ENCODE measurements around the gene ASF1B. TPM values are rescaled to one million over a fixed set of nuclear protein-coding genes. Genes with fewer than 3 reads are reported as not detected.
A peak's percentile ranks its signal among the peaks of the same experiment; 100 is the strongest.

ASF1B gene
- total RNA-seq, 1 donor from 2014 or later = 1.00 TPM

DNA sequence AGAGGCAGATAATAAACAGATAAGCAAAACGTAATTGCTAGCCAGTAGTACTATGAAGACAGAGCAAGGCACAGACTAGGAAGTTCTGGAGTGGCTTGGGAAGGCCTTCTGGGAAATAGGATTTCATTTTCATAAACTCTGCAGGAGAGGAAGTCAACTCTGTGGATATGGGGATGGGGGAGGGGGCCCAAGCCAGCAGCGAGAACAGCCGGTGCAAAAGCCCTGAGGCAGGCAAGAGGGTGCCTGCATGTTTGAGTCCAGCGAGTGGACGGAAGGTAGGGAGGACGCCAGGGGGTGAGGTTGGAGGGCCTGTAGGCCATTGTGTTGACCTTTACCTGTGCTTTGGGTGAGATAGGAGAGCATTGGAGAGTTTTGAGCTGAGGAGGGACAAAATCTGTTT lies 9.0 kb upstream of the ASF1B start:
- intact Hi-C loops (cut with DNase I) = loop anchor here (5.0 kb wide), 1 partner anchor 202 kb away; no protein-coding TSS in a partner anchor
- no peak for DNase-seq
- no peak for ATAC-seq (ENCODE audit: poor library complexity)

DNA sequence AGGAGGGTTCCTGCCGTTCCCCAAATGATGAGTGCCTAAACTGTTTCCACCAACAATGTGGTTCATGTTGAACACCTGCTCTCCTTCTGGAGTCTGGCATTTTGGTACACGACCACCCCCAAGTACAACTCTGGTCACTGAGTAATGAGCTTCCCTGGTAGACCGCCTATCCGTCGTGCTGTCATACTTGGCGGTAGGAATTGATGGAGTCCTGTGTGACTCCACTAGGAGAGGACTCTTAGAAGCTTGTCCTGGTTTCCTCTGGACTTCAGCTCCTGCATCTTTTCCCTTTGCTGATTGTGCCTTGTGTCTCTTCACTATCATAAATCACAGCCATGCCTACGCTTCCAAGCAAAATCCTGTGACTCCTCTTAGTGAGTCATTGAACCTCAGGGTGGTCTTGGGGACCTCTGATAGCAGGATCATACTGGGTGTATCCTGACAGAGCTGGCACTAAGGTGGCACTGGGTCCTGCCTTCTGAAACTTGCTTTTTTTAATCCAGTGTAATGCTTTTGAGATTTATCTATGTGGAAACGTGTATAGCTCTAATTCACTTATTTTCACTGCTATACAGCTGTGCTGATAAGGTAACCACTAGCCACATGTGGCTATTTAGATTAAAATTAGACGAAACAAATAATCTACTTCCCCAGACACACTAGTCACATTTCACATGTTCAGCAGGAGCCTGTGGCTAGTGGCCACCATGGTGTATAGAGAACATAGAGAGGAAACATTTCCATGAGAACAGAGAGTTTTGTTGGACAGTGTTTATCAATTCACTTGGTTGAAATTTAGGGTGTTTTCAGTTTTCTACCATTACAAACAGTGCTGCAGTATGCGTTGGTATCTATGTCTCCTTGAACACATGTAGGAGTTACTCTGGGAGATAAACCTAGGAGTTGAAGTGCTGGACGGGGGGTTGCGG lies 6.1 kb upstream of the ASF1B start:
- intact Hi-C loops (cut with DNase I) = no loop called here
- ATAC-seq (ENCODE audit: poor library complexity) = no peak
- DNase-seq = no peak

DNA sequence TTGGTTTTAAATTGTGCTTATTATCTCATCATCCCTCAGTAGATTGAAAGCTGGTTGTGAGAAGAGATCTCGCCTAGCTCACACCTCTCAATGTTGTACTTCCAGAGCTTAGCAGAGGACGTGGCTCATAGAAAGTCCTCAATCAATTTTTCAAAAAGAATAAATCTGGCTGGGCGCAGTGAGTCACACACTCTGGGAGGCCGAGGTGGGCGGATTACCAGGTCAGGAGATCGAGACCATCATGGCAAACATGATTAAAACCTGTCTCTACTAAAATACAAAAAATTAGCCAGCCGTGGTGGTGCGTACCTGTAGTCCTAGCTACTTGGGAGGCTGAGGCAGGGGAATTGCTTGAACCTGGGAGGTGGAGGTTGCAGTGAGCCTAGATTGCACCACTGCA lies 4.7 kb upstream of the ASF1B start:
- DNase-seq (no peak), ATAC-seq (ENCODE audit: poor library complexity) (no peak)
- intact Hi-C loops (cut with DNase I) = no loop called here

DNA sequence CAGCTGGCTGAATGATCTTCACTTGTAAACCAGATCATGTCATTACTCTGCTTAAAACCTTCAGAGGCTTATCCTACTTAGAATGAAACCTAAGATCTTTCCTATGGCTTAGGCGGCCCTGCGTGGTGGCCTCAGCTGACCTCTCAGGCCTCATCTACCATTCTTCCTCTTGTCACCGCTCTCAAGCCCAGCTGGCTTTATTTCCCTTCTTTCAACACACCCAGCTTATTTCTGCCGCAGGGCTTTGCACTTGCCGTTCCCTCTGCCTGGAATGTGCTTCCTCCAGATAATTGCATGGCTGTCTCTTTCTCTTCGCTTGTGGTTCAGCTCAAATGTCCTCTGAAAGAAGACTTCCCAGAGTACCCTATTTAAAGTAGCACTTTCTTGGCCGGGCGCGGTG lies 3.6 kb upstream of the ASF1B start:
- intact Hi-C loops (cut with DNase I) = loop anchor here (10.0 kb wide), 1 partner anchor 65 kb away; the partner anchor contains the start of gene MISP3
- peak; percentile 4 for ATAC-seq (ENCODE audit: poor library complexity)
- DNase-seq = peak; percentile 72

DNA sequence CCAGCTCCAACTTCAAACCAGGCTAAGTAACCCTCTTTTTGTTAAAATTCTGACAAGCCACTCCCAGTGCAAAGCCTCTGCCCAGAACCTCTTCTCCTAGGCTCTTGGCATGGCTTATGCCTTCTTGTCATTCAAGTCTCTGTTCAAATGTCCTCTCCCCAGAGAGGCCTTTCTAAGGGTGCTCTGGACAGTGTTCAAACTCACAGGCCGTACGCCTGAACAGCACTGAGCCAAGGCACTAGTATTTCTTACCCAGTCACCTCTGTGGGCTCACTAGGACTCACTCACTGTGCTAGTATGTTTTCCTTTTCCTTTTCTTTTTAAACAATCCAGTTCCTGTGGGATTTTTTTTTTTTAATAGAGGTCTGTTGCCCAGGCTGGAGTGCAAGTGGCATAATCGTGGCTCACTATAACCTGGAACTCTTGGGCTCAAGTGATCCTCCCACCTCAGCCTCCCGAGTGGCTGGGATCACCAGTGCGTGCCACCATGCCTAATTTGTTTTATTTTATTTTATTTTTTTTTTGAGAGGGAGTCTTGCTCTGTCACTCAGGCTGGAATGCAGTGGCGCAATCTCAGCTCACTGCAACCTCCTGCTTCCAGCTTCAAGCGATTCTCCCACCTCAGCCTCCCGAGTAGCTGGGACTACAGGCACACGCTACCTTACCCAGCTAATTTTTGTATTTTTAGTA lies 2.3 kb upstream of the ASF1B start:
- intact Hi-C loops (cut with DNase I) = loop anchor here (10.0 kb wide), 1 partner anchor 64 kb away; the partner anchor contains the start of gene MISP3
- ATAC-seq (ENCODE audit: poor library complexity) (peak; percentile 9), DNase-seq (peak; percentile 39)

DNA sequence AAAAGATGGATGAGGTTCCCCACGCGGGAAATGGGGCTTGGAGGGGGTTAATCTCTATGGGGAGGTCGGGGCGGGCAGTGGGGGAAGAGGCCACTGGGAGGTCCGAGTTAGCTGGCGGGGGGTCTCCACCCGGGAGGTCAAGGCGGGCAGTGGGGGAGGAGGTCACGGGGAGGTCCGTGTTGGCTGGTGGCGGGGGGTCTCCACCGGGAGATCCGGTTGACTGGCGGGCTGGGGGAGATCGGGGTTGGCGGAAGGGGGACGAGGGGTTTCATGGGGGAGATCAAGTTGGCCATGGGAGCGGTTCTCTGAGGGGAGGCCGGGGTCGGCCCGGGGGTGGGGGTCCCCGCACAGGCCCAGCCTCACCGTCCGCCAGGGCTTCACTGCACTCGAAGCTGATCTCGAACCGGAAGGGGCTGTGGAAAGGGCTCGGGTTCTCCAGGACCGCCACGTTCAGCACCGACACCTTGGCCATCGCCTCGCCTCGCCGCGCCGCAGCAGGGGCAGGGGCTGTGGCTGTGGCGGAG lies 342 bp downstream of the ASF1B start:
- no peak for DNase-seq
- intact Hi-C loops (cut with DNase I) = loop anchor here (10.0 kb wide), 1 partner anchor 61 kb away; the partner anchor contains the start of gene MISP3
- no peak for ATAC-seq (ENCODE audit: poor library complexity)

DNA sequence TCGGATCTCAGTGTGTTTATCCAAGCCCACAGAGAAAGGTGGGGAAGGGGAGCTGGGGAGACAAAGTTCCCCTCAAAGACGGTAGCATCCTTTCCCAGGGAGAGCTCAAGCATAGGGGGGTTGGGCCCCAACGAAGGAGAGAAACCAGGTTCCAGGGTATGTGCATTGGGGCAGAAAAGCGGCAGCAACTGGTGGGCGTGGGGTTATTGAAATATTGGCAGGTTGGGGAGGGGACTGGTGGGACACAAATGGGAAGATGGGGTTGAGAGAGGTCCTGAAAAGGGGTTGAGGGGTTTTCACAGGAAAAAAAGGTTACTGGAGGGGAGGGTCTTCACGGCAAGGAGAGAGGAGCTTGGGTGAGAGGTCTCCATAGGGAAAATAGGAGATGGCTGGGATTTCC lies 1.0 kb downstream of the ASF1B start:
- intact Hi-C loops (cut with DNase I) = loop anchor here (10.0 kb wide), 1 partner anchor 61 kb away; the partner anchor contains the start of gene MISP3
- DNase-seq (no peak), ATAC-seq (ENCODE audit: poor library complexity) (no peak)

DNA sequence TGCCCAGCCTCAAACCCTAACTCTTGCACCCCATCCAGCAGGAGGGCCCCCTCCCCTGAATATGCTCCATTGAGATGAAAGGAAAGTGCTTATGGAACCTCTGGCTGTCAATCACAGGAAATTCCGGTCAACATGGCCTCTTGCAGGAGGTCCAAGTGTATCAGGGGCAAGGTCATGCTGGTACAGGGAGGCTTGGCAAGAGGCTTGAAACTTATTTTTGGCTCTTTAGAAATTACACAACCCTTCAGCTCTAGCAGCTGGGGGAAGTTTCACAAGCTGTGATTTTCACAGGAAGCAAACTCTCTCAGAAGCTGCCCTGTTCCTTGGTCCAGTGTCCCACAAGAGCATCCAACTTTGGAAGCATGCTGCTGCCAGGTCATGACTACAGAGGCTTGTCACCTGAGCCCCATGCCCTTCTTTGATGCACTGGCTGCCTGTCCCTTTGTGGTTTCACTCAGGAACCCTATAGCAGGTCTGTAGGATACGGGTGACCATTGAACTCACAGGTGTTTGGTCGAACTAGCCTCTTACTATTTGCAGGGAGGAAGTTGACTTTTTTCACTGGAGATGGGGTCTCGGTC lies 8.4 kb downstream of the ASF1B start:
- DNase-seq = no peak
- ATAC-seq (ENCODE audit: poor library complexity) = peak; percentile 92
- intact Hi-C loops (cut with DNase I) = no loop called here

DNA sequence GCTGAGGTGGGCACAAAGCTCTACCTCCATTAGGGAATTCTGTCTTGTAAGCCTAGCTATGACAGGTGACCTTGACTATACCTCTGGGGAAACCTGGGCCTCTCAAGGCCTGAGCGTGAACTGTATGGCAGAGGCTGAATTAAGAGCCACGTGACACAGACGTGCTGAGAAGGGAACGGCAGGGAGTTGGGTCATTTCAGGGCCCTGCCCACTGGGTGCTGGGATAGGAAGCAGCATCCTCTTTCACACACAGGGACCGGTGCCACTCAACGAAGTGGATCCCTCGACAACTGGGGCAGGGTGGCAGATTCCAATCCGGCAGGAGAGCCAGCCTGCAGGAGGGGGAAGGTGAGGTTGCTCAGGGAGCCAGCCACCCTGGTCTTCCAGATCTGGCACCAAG lies 9.2 kb downstream of the ASF1B start:
- ATAC-seq (ENCODE audit: poor library complexity) = peak; percentile 79
- intact Hi-C loops (cut with DNase I) = no loop called here
- DNase-seq = peak; percentile 73

DNA sequence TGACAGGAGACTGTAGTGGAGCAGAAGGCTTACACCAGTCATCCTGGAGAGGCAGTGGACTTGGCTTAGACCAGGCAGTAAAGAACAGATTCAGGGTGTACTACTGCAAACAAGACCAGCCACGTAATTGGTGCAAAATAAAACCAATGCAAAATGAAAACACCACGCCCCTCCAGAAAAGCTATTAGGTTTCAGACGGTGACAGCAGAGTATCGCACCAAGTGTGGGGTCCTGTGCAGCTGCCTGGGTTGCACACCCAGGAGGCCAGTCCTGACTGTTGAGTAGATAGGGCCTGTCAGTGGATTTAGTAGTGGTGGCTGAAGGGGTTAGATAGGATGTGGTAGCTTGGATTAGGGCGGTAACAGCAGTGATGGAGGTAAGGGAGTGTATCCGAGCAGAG lies 13.5 kb downstream of the ASF1B start:
- intact Hi-C loops (cut with DNase I) = no loop called here
- no peak for ATAC-seq (ENCODE audit: poor library complexity)
- DNase-seq = no peak

DNA sequence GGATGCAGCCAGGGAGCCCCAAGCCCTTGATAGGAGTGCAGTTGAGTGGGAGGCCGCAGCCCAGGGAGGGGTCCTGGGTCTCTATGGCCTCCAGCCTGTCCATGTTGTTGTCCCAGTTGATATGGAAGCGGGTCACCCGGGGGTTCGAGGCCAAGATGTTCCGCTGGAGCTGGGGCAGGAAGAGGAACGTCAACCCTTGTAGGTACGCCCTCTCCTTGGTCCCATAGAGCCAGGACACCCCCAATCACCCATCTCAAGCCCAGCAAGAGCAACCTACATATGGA lies 15.9 kb downstream of the ASF1B start:
- intact Hi-C loops (cut with DNase I) = no loop called here
- DNase-seq (no peak), ATAC-seq (ENCODE audit: poor library complexity) (no peak)

DNA sequence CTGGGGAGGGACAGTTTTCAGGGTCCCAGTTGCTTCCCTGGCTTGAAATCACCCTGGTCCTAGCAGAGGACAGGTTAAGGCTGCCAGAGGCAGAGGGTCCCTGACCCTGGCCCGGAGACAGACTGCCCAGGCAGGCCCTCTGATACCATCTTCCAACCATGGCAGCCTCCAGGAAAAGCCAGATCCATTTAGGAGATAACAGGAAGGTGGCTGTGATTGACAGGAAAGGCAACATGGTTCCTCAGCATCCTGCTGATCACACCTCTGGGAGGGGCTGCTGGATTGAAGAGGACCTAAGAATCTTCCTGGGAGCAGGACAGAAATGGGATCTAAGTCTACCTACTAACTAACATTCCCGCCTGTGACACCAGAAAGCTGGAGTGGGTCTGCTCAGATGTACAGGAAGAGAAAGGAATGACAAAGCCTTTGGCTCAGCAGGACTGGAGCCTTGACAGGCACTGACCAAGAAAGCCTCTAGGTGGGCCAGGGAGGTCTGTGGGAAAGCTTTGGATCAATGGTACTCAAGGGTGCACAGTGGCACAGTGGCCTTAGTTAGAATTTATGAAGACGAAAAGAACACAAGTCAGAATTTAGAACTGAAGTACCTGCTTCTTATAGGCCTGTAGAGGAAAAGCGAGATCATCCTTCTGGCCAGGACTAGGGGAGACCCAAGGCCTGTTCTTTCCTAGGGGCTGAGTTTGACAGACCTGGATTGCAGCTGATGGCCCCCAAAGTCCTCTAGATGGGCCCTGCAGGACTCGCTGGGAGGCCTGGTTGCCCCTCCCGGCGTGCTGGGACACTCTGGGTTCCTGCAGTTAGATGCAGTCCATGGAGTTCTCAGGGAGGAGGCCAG lies 16.5 kb downstream of the ASF1B start:
- intact Hi-C loops (cut with DNase I) = no loop called here
- ATAC-seq (ENCODE audit: poor library complexity) (no peak), DNase-seq (no peak)

DNA sequence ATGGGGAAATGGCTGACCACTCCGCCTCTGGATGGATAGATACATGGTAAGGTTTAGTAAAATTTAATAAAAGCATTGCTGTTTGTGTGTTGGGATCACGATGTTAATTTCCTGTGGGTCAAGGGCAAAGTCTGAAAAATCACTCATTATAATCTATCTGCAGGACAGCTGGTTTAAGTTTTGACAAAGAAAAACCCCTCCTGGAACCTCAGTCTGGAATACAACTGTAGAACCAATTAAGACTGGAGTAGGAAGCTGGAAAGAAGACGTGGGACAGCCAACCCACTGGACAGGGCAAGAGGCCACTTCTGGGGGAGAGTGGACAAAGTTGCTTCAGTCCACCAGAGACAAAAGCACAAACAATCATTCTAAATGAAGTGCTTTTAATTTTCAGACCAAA lies 17.2 kb downstream of the ASF1B start:
- DNase-seq (no peak), ATAC-seq (ENCODE audit: poor library complexity) (no peak)
- intact Hi-C loops (cut with DNase I) = no loop called here

DNA sequence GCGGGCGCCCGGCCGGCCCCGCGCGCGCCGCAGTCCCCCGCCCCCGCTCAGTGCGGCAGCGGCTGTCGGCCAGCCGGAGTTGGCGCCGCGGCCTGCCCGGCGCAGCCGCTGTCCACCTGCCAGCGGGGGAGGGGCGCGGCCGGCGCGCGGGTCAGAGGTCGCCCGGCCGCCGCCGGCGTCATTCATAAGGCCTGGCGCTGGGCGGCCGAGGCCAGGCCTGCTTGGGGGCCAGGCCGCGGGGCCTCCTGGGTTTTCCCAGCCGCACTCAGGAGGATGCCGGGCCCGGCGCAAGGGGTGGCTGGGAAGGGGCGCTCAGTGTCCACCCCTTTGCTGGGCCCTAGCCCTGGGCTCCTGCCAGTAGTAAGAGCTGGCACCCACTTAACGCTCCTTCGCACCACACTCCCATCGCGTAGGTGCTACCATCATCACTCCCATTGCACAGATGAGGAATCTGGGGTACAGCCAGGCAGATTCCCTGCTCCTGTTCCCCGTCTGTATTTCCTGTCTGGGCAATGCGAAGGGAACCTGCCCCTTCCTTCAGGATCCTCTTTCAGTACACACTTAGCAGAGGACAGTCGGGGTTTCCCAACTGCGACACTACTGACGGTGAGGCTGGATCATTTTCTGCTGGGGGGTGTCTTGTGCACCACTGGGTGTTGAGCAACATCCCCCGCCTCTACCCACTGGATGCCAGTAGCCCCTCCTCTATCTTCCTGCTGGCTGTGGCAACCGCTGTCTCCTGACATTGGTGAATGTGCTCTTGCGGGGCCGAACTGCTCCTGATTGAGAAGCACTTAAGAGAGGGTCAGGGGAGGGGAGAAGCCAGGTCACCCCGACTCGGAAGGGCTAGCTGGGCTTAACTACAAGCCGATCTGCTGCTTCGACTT lies 18.0 kb downstream of the ASF1B start:
- intact Hi-C loops (cut with DNase I) = no loop called here

DNA sequence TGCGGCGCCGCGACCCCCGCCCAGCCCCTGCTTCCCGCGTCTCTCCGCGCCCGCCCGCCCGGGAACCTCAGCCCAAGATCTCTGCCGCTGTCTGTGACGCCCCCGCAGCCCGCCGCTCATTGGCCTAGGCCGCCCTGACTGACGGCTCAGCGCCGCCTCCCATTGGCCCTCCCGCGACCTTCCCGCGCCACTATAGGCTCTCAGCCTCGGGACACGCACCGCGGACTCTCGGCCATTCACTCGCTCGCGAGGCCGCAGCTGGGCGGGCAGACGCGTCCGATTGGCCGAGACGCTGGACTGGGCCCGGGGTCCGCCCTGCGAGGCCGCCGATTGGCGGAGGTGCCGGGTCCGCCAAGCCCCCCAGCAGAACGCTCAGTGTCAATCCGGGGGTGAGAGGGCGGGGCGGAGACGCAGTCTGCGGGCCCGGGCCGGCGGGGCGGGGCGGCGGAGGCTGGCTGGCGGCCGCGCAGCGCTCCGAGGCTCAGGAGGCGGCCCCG lies 18.7 kb downstream of the ASF1B start, which contains the start of gene PRKACA:
TSS of gene PRKACA (minus strand) at position 95 of the 497 bp plus-strand sequence. CDS start 215 bp downstream, outside the sequence.
- peak; percentile 87 for ATAC-seq (ENCODE audit: poor library complexity)
- DNase-seq = peak; percentile 99
- intact Hi-C loops (cut with DNase I) = no loop called here

More for the DNA sequence above, 18.0 kb downstream of the ASF1B start:
- DNase-seq = peak; percentile 89
- peak; percentile 59 for ATAC-seq (ENCODE audit: poor library complexity)

DNA sequence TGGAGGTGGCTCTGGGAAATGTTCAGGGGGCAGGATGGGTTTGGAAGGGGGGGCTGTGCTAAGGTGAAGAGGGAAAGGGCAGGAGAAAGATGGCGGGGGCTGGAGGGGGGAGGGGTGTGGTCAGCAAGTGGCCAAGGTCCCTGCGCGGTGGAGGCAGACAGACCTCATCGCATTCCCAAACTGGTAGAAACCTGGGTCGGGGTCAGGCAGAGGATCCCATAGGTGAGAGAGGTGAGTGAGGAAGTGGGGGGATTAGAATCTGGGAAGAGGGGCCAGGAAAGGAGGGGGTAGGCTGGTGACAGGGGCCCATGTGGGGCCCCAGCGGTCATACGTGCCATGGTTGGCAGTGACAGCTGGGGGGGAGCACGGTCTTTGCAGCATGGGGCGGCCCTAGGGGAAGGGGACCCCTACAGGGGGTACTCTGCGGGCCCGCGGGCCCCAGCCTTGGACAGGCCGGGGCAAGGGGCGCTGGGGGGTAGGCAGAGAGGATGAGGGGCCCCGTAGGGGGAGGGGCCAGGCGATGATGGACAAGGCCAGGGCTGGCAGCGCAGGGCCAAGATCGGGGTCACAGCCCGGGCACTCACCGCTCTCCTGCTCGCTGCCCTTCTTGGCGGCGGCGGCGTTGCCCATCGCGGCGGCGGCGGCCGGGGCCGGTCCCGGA lies 19.3 kb downstream of the ASF1B start:
- intact Hi-C loops (cut with DNase I) = no loop called here
- ATAC-seq (ENCODE audit: poor library complexity) (no peak), DNase-seq (peak; percentile 63)

DNA sequence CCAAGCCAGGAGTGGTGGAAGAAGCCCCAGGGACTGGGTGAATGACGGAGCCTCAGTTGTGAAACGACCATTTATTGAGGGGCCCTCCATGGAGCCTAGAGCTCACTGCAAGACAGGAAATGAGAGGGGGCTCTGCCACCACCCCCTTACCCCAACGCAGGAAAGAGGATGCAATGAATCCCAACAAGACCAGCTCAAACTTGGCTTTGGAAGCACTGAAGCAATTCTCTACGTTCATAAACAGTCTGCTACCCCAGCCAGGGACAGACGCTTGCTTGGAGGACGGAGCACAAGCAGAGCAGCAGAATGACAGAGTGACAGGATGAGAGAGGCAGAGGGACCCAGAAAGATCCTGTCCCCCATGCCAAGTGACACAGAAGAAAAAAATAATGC lies 19.9 kb downstream of the ASF1B start:
- intact Hi-C loops (cut with DNase I) = no loop called here
- ATAC-seq (ENCODE audit: poor library complexity) (no peak), DNase-seq (no peak)

Data from Right ventricle myocardium superior (tissue), 1 donor.